H1 (cell line): Measurements from ENCODE around the gene DMAC2L. TPM values are rescaled to one million over a fixed set of nuclear protein-coding genes. Genes with fewer than 3 reads are reported as not detected.

Experiments used
- CTCF ChIA-PET: fragments of 300-600 bp; sonication (Branson Sonifier 250); formaldehyde crosslinking; loops from one replicate; lab custom pipeline; 2021; ENCODE audit not compliant: partially characterized antibody; lab: Charles Lee
- POLR2A ChIA-PET: fragments of 300-600 bp; sonication (Branson Sonifier 250); formaldehyde crosslinking; loops from one replicate; lab custom pipeline; 2021; ENCODE audit warnings: inconsistent platforms; ENCODE audit not compliant: partially characterized antibody; lab: Charles Lee
- DNase-seq, 2 experiments: peaks; one replicate each; pipeline versions ENCODE4 v3.0.0 to v3.0.0-alpha.2; 2010 to 2022; ENCODE audit warnings: low spot score in 2 of 2, low read depth in 1 of 2, mixed read lengths in 1 of 2
- FAIRE-seq: peaks from 2 replicates; lab custom pipeline; 2011; peaks lifted over from hg19 to GRCh38; lab: Jason Lieb, UNC
- H2AFZ ChIP-seq: 2 replicates; pipeline ENCODE4 v1.8.1; 2012; ENCODE audit warnings: low read length, inconsistent platforms
- H2AK5ac ChIP-seq: 2 replicates; pipeline ENCODE4 v1.6.1; 2013; ENCODE audit warnings: low read depth, low read length
- H2BK120ac ChIP-seq: replicated peaks from 2 replicates; pipeline ENCODE3; 2013; ENCODE audit warnings: low read depth, low read length, inconsistent platforms
- H2BK12ac ChIP-seq: 2 replicates; pipeline ENCODE4 v1.6.1; 2013; ENCODE audit warnings: low read depth, low read length
- H2BK15ac ChIP-seq: 2 replicates; pipeline ENCODE4 v1.6.1; 2013; ENCODE audit warnings: low read length
- H2BK20ac ChIP-seq: 2 replicates; pipeline ENCODE4 v1.6.1; 2013; ENCODE audit warnings: low read length
- H2BK5ac ChIP-seq: 2 replicates; pipeline ENCODE4 v1.6.1; 2013; ENCODE audit warnings: low read depth, low read length
- H3K14ac ChIP-seq: 2 replicates; pipeline ENCODE4 v1.6.1; 2013; ENCODE audit warnings: inconsistent platforms; ENCODE audit not compliant: insufficient read length
- H3K18ac ChIP-seq: 2 replicates; pipeline ENCODE4 v1.6.1; 2013; ENCODE audit warnings: low read length; ENCODE audit errors: extremely low read depth
- H3K23ac ChIP-seq: 2 replicates; pipeline ENCODE4 v1.6.1; 2013; ENCODE audit warnings: inconsistent platforms; ENCODE audit not compliant: insufficient read length
- H3K23me2 ChIP-seq: 2 replicates; pipeline ENCODE4 v1.6.1; 2013; ENCODE audit warnings: low read depth, low read length
- H3K27ac ChIP-seq: 2 replicates; pipeline ENCODE4 v1.6.1; 2011; ENCODE audit warnings: low read depth, low read length, inconsistent platforms
- H3K27me3 ChIP-seq, 4 experiments: replicated peaks in 1 of 4; 1 replicate in 1 of 4; 2 replicates in 3 of 4; pipeline versions ENCODE4 v1.6.1 to v1.8.1; 2011 to 2013; ENCODE audit warnings: low read length in 3 of 4, mild to moderate bottlenecking in 3 of 4, inconsistent platforms in 2 of 4, mixed read lengths in 2 of 4, moderate library complexity in 1 of 4; ENCODE audit not compliant: control insufficient read depth in 3 of 4, insufficient read depth in 3 of 4; ENCODE audit errors: extremely low read depth in 1 of 4
- H3K36me3 ChIP-seq, 4 experiments: 2 replicates each; pipeline versions ENCODE4 v1.6.1 to v1.8.1; 2011 to 2013; ENCODE audit warnings: mild to moderate bottlenecking in 4 of 4, low read length in 3 of 4, moderate library complexity in 2 of 4, control low read depth in 1 of 4, inconsistent platforms in 1 of 4; ENCODE audit not compliant: insufficient read depth in 4 of 4, control insufficient read depth in 2 of 4
- H3K4ac ChIP-seq: replicated peaks from 2 replicates; pipeline ENCODE3; 2013; ENCODE audit warnings: low read length, low read depth, mixed read lengths, inconsistent platforms; ENCODE audit not compliant: insufficient read length
- H3K4me1 ChIP-seq, 4 experiments: replicated peaks in 1 of 4; 1 replicate in 1 of 4; 2 replicates in 3 of 4; pipeline versions ENCODE4 v1.6.1 to v1.8.1; 2011 to 2013; ENCODE audit warnings: low read length in 3 of 4, inconsistent platforms in 2 of 4, mixed read lengths in 1 of 4; ENCODE audit not compliant: insufficient read depth in 4 of 4, control insufficient read depth in 3 of 4
- H3K4me2 ChIP-seq, 2 experiments: 2 replicates each; pipeline versions ENCODE4 v1.6.1 to v1.8.1; 2011 to 2013; ENCODE audit warnings: low read depth in 2 of 2, low read length in 2 of 2, control low read depth in 1 of 2, inconsistent platforms in 1 of 2, mild to moderate bottlenecking in 1 of 2; ENCODE audit not compliant: insufficient read depth in 1 of 2
- H3K4me3 ChIP-seq, 4 experiments: fragments of 200-600, 300-600 bp in 1 of 4; sonication (generic), shearing (Covaris generic), sonication (Bioruptor Twin) in 1 of 4; 2 replicates each; pipeline versions ENCODE4 v1.5.1 to v1.8.1; 2011 to 2016; ENCODE audit warnings: low read length in 4 of 4, low read depth in 3 of 4, control low read depth in 2 of 4, inconsistent platforms in 2 of 4, mild to moderate bottlenecking in 2 of 4, mixed read lengths in 1 of 4, moderate library complexity in 1 of 4; ENCODE audit not compliant: insufficient read depth in 2 of 4; ENCODE audit errors: extremely low read depth in 1 of 4
- H3K56ac ChIP-seq: replicated peaks from 2 replicates; pipeline ENCODE3; 2013; ENCODE audit warnings: low read depth, mild to moderate bottlenecking, mixed read lengths, low read length, inconsistent platforms; ENCODE audit not compliant: insufficient read length
- H3K79me1 ChIP-seq: 2 replicates; pipeline ENCODE4 v1.6.1; 2013; ENCODE audit warnings: low read depth, low read length, control low read depth
- H3K79me2 ChIP-seq, 2 experiments: 2 replicates each; pipeline versions ENCODE4 v1.6.1 to v1.8.1; 2012 to 2013; ENCODE audit warnings: low read length in 2 of 2, mild to moderate bottlenecking in 2 of 2, inconsistent platforms in 1 of 2; ENCODE audit not compliant: insufficient read depth in 2 of 2, control insufficient read depth in 1 of 2
- H3K9ac ChIP-seq, 4 experiments: replicated peaks in 1 of 4; 1 replicate in 1 of 4; 2 replicates in 3 of 4; pipeline versions ENCODE4 v1.6.1 to v1.8.1; 2011 to 2013; ENCODE audit warnings: low read depth in 3 of 4, low read length in 3 of 4, control low read depth in 2 of 4, mild to moderate bottlenecking in 2 of 4, moderate library complexity in 2 of 4, inconsistent platforms in 1 of 4; ENCODE audit errors: extremely low read depth in 1 of 4
- H3K9me3 ChIP-seq, 2 experiments: 2 replicates each; pipeline versions ENCODE4 v1.6.1 to v1.8.1; 2012 to 2013; ENCODE audit warnings: mild to moderate bottlenecking in 2 of 2, moderate library complexity in 2 of 2, control low read depth in 1 of 2, inconsistent platforms in 1 of 2, low read depth in 1 of 2, low read length in 1 of 2, mixed read lengths in 1 of 2; ENCODE audit not compliant: insufficient read depth in 2 of 2
- H4K20me1 ChIP-seq, 2 experiments: replicated peaks in 1 of 2; 2 replicates each; pipeline versions ENCODE3 to v1.8.1; 2011 to 2013; ENCODE audit warnings: inconsistent platforms in 2 of 2, low read length in 2 of 2, mild to moderate bottlenecking in 1 of 2; ENCODE audit not compliant: insufficient read depth in 2 of 2, control insufficient read depth in 1 of 2
- H4K5ac ChIP-seq: 2 replicates; pipeline ENCODE4 v1.6.1; 2013; ENCODE audit warnings: low read length, low read depth, mixed read lengths, inconsistent platforms; ENCODE audit not compliant: insufficient read length
- H4K8ac ChIP-seq: 2 replicates; pipeline ENCODE4 v1.8.0; 2013; ENCODE audit warnings: mild to moderate bottlenecking, moderate library complexity, low read length, inconsistent platforms; ENCODE audit not compliant: insufficient read depth; ENCODE audit errors: extremely low read depth
- H4K91ac ChIP-seq: replicated peaks from 2 replicates; pipeline ENCODE3; 2013; ENCODE audit warnings: low read length, mixed read lengths, inconsistent platforms; ENCODE audit not compliant: insufficient read length
- CTBP2 ChIP-seq: IDR thresholded peaks from 2 replicates; pipeline ENCODE4 v1.7.0; 2011; ENCODE audit warnings: borderline replicate concordance, mild to moderate bottlenecking, moderate library complexity, mixed read lengths, low read length; ENCODE audit not compliant: insufficient read depth, insufficient read length
- KDM4A ChIP-seq: IDR thresholded peaks from one replicate; pipeline ENCODE4 v1.7.1; 2012; ENCODE audit warnings: low read depth, mild to moderate bottlenecking, moderate library complexity, low read length, inconsistent platforms; ENCODE audit not compliant: severe bottlenecking
- NANOG ChIP-seq: IDR thresholded peaks from 2 replicates; pipeline ENCODE4 v1.6.1; 2011; ENCODE audit warnings: low read length, low read depth, mild to moderate bottlenecking, inconsistent platforms; ENCODE audit not compliant: insufficient read depth, poor library complexity, severe bottlenecking
- WGBS, 2 experiments: shearing (Covaris generic) in 1 of 2; methylation state at CpG; one replicate each; pipeline versions ENCODE4 v1.1.6 to v1.1.7; 2013 to 2015; ENCODE audit warnings: low lambda C conversion rate in 2 of 2, mixed read lengths in 2 of 2, inconsistent platforms in 1 of 2, low coverage in 1 of 2, missing lambda C conversion rate in 1 of 2; ENCODE audit not compliant: insufficient replicate concordance in 2 of 2, insufficient coverage in 1 of 2, insufficient read length in 1 of 2; ENCODE audit errors: extremely low coverage in 1 of 2, missing lambda C conversion rate in 1 of 2; 5-methylcytosine and 5-hydroxymethylcytosine counted together
- polyA plus RNA-seq, 7 experiments: library from polyadenylated mRNA; depleted of rRNA in 3 of 7; stranded (reverse) in 5 of 7; unstranded in 2 of 7; fragments of >200 nt in 5 of 7; fragments of 200-250 nt in 2 of 7; gene quantifications; 1 replicate in 5 of 7; 2 replicates in 1 of 7; 4 replicates in 1 of 7; pipeline versions ENCODE4 v1.2.1 to v1.2.3, GENCODE V29; 2011 to 2013; ENCODE audit warnings: missing spikeins in 2 of 7, mixed read lengths in 2 of 7
- total RNA-seq: library from RNA; stranded (reverse); fragmentation: NEBNext Ultra II Directional; extraction: Animal tissue kit (Norgen Biotek cat#: 25700); gene quantifications from 2 replicates; pipeline ENCODE4 v1.2.1, GENCODE V29; 2021

DMAC2L gene
- total and polyA plus RNA-seq, 2 of the 8 experiments (the other 6 are each of a cell fraction or from before 2014, with no cell fraction given), result 20.3 to 28.9 TPM

- H3K23ac ChIP-seq, result no peak overlapping the region
- no peak overlapping the region for H3K14ac ChIP-seq
- no peaks in the 10 kb centered on the region for H3K36me3 ChIP-seq
- H4K20me1 ChIP-seq, result peaks cover 0 to 1% of the 10 kb centered on the region in 2 experiments
- H3K4me1 ChIP-seq, result peaks cover 0 to 5% (median 1%) of the 10 kb centered on the region in 4 experiments; a peak in 3 of 7 replicates
- H3K4me3 ChIP-seq, result no peak overlapping the region
- H2AK5ac ChIP-seq, result no peak overlapping the region
- DNase-seq (no peak), FAIRE-seq (no peak)
- H3K79me2 ChIP-seq, result peaks cover 3 to 79% of the 10 kb centered on the region in 2 experiments; a peak in 3 of 4 replicates
- ChIA-PET CTCF (interaction anchor here (0.7 to 1.4 kb wide), 2 partner anchors 13 to 109 kb away, joined by 3 to 4 read pairs; no protein-coding TSS in a partner anchor), POLR2A (interaction anchor here (0.6 to 0.8 kb wide), 2 partner anchors 205 to 723 kb away, joined by 3 read pairs; no protein-coding TSS in a partner anchor)
- no peak overlapping the region for H3K56ac ChIP-seq
- H3K9ac ChIP-seq, result no peak overlapping the region
- no peak overlapping the region for H2BK20ac ChIP-seq
- no peak overlapping the region for H2BK12ac ChIP-seq
- no peak overlapping the region for H2BK120ac ChIP-seq
- TF ChIP-seq KDM4A (no peak), CTBP2 (no peak), NANOG (no peak)
- H4K91ac ChIP-seq, result no peak overlapping the region
- no peak overlapping the region for H3K4ac ChIP-seq
- no peaks in the 10 kb centered on the region; the same call in 1 of the 2 replicates for H3K79me1 ChIP-seq
- H3K27me3 ChIP-seq, result no peaks in the 10 kb centered on the region
- H2BK5ac ChIP-seq, result no peak overlapping the region
- no peak overlapping the region for H3K4me2 ChIP-seq
- no peaks in the 10 kb centered on the region; the same call in 1 of the 2 replicates for H3K23me2 ChIP-seq
- no peak overlapping the region for H3K18ac ChIP-seq
- 88% methylated on average over 3 of the region's 4 CpGs; no CpG with 5 or more reads in 1 of the 2 experiments for WGBS, 2 experiments
- no peaks in the 10 kb centered on the region for H3K9me3 ChIP-seq
- H2BK15ac ChIP-seq, result no peak overlapping the region
- H4K8ac ChIP-seq, result no peak overlapping the region
- H4K5ac ChIP-seq, result no peak overlapping the region
- H2AFZ ChIP-seq, result no peak overlapping the region
- no peak overlapping the region for H3K27ac ChIP-seq
Observed at GRCh38 chr14:50308363-50308915, 3.7 kb upstream of the DMAC2L start.
